ENCODE results near the gene LCE7A. TPM values are rescaled to one million over a fixed set of nuclear protein-coding genes. Genes with fewer than 3 reads are reported as not detected.

The LCE7A gene
- total RNA-seq, 1 donor from 2014 or later: not detected

GRCh38 chr1:152861374-152861773 is 1.6 kb downstream of the LCE7A start:
- H4K20me1 ChIP-seq (ENCODE audit: insufficient read depth, low read length): no peaks in the 10 kb centered on the region
- FAIRE-seq: no peak
- H3K4me1 ChIP-seq (ENCODE audit: insufficient read depth, low read length): no peaks in the 10 kb centered on the region
- H3K9me3 ChIP-seq (ENCODE audit: insufficient read depth, low read depth, low read length): peaks cover 3% of the 10 kb centered on the region
- Mint-ChIP-seq H3K27ac (ENCODE audit: unreplicated experiment) (no peak overlapping the region), H3K27me3 (ENCODE audit: low read depth, unreplicated experiment) (peaks cover 14% of the 10 kb centered on the region), H3K36me3 (ENCODE audit: low read depth, unreplicated experiment) (no peaks in the 10 kb centered on the region), H3K9me3 (ENCODE audit: unreplicated experiment) (no peaks in the 10 kb centered on the region), H3K4me3 (ENCODE audit: unreplicated experiment) (no peak overlapping the region), H3K4me1 (ENCODE audit: low read depth, unreplicated experiment) (no peaks in the 10 kb centered on the region)
- no peaks in the 10 kb centered on the region for H3K79me2 ChIP-seq (ENCODE audit: insufficient read depth, low read length)
- DNase-seq (ENCODE audit: low read depth): no peak
- no peak overlapping the region for H3K27ac ChIP-seq (ENCODE audit: low read depth, low read length)
- H3K4me2 ChIP-seq (ENCODE audit: low read length): no peak overlapping the region
- no peaks in the 10 kb centered on the region for H3K27me3 ChIP-seq (ENCODE audit: insufficient read depth, low read length)
- H3K9ac ChIP-seq (ENCODE audit: low read length): no peak overlapping the region
- H3K4me3 ChIP-seq (ENCODE audit: insufficient read depth, low read depth, low read length): no peak overlapping the region
- H2AFZ ChIP-seq (ENCODE audit: low read depth, low read length): no peak overlapping the region
- TF ChIP-seq CTCF (IDR thresholded peaks at IDR 0.05; ENCODE audit: insufficient read depth, low read depth, low read length) (no peak), EZH2 (IDR thresholded peaks at IDR 0.05; ENCODE audit: insufficient read depth, low read length) (no peak)
- no peaks in the 10 kb centered on the region for H3K36me3 ChIP-seq (ENCODE audit: insufficient read depth, low read length)

GRCh38 chr1:152864443-152864842 is 4.6 kb downstream of the LCE7A start:
- TF ChIP-seq CTCF (IDR thresholded peaks at IDR 0.05; ENCODE audit: insufficient read depth, low read depth, low read length) (no peak), EZH2 (IDR thresholded peaks at IDR 0.05; ENCODE audit: insufficient read depth, low read length) (no peak)
- no peak overlapping the region for H3K4me3 ChIP-seq (ENCODE audit: insufficient read depth, low read depth, low read length)
- H3K79me2 ChIP-seq (ENCODE audit: insufficient read depth, low read length): no peaks in the 10 kb centered on the region
- H3K36me3 Mint-ChIP-seq (ENCODE audit: low read depth, unreplicated experiment): no peaks in the 10 kb centered on the region
- no peaks in the 10 kb centered on the region for H3K9me3 ChIP-seq (ENCODE audit: insufficient read depth, low read depth, low read length)
- peaks cover 3% of the 10 kb centered on the region for H3K27me3 ChIP-seq (ENCODE audit: insufficient read depth, low read length)
- DNase-seq (ENCODE audit: low read depth): no peak
- no peaks in the 10 kb centered on the region for H3K9me3 Mint-ChIP-seq (ENCODE audit: unreplicated experiment)
- H4K20me1 ChIP-seq (ENCODE audit: insufficient read depth, low read length): no peaks in the 10 kb centered on the region
- no peaks in the 10 kb centered on the region for H3K36me3 ChIP-seq (ENCODE audit: insufficient read depth, low read length)
- no peaks in the 10 kb centered on the region for H3K4me1 ChIP-seq (ENCODE audit: insufficient read depth, low read length)
- H3K9ac ChIP-seq (ENCODE audit: low read length): no peak overlapping the region
- no peak overlapping the region for H3K27ac ChIP-seq (ENCODE audit: low read depth, low read length)
- no peak overlapping the region for H2AFZ ChIP-seq (ENCODE audit: low read depth, low read length)
- peaks cover 9% of the 10 kb centered on the region for H3K27me3 Mint-ChIP-seq (ENCODE audit: low read depth, unreplicated experiment)
- no peak overlapping the region for H3K27ac Mint-ChIP-seq (ENCODE audit: unreplicated experiment)
- no peak for FAIRE-seq
- no peak overlapping the region for H3K4me3 Mint-ChIP-seq (ENCODE audit: unreplicated experiment)
- H3K4me1 Mint-ChIP-seq (ENCODE audit: low read depth, unreplicated experiment): no peaks in the 10 kb centered on the region
- no peak overlapping the region for H3K4me2 ChIP-seq (ENCODE audit: low read length)

- Histone ChIP-seq H3K4me3 (ENCODE audit: insufficient read depth, low read depth, low read length) (no peak overlapping the region), H3K4me2 (ENCODE audit: low read length) (no peak overlapping the region), H3K79me2 (ENCODE audit: insufficient read depth, low read length) (no peaks in the 10 kb centered on the region), H3K4me1 (ENCODE audit: insufficient read depth, low read length) (no peaks in the 10 kb centered on the region), H3K27ac (ENCODE audit: low read depth, low read length) (no peak overlapping the region), H4K20me1 (ENCODE audit: insufficient read depth, low read length) (no peaks in the 10 kb centered on the region), H3K27me3 (ENCODE audit: insufficient read depth, low read length) (peaks cover 3% of the 10 kb centered on the region), H3K36me3 (ENCODE audit: insufficient read depth, low read length) (no peaks in the 10 kb centered on the region), H3K9ac (ENCODE audit: low read length) (no peak overlapping the region), H3K9me3 (ENCODE audit: insufficient read depth, low read depth, low read length) (no peaks in the 10 kb centered on the region), H2AFZ (ENCODE audit: low read depth, low read length) (no peak overlapping the region)
- Mint-ChIP-seq H3K9me3 (ENCODE audit: unreplicated experiment) (no peaks in the 10 kb centered on the region), H3K4me3 (ENCODE audit: unreplicated experiment) (no peak overlapping the region), H3K27me3 (ENCODE audit: low read depth, unreplicated experiment) (peaks cover 3% of the 10 kb centered on the region), H3K27ac (ENCODE audit: unreplicated experiment) (no peak overlapping the region), H3K4me1 (ENCODE audit: low read depth, unreplicated experiment) (no peaks in the 10 kb centered on the region), H3K36me3 (ENCODE audit: low read depth, unreplicated experiment) (no peaks in the 10 kb centered on the region)
- TF ChIP-seq EZH2 (IDR thresholded peaks at IDR 0.05; ENCODE audit: insufficient read depth, low read length) (no peak), CTCF (IDR thresholded peaks at IDR 0.05; ENCODE audit: insufficient read depth, low read depth, low read length) (no peak)
- DNase-seq (ENCODE audit: low read depth) (no peak), FAIRE-seq (no peak)
Measured at GRCh38 chr1:152866321-152866720, 6.5 kb downstream of the LCE7A start.
